Fibroblast of lung (primary cell): Measurements from ENCODE around the gene MCTP1.

ENCODE experiments used
- EZH2 ChIP-seq: IDR thresholded peaks from 2 replicates; pipeline ENCODE4 v1.5.1; 2012; ENCODE audit warnings: low read length, control low read depth, mild to moderate bottlenecking; ENCODE audit errors: missing control alignments
- TF ChIP-seq, protein P1 (sequence below), 2 donors: IDR thresholded peaks in 1 of 2; conservative IDR thresholded peaks in 1 of 2; 1 replicate in 1 of 2; 2 replicates in 1 of 2; pipeline ENCODE4 v1.5.1; 2011 to 2012; ENCODE audit warnings: low read length in 2 of 2, control low read depth in 1 of 2, inconsistent platforms in 1 of 2, low read depth in 1 of 2, mild to moderate bottlenecking in 1 of 2

DNA sequence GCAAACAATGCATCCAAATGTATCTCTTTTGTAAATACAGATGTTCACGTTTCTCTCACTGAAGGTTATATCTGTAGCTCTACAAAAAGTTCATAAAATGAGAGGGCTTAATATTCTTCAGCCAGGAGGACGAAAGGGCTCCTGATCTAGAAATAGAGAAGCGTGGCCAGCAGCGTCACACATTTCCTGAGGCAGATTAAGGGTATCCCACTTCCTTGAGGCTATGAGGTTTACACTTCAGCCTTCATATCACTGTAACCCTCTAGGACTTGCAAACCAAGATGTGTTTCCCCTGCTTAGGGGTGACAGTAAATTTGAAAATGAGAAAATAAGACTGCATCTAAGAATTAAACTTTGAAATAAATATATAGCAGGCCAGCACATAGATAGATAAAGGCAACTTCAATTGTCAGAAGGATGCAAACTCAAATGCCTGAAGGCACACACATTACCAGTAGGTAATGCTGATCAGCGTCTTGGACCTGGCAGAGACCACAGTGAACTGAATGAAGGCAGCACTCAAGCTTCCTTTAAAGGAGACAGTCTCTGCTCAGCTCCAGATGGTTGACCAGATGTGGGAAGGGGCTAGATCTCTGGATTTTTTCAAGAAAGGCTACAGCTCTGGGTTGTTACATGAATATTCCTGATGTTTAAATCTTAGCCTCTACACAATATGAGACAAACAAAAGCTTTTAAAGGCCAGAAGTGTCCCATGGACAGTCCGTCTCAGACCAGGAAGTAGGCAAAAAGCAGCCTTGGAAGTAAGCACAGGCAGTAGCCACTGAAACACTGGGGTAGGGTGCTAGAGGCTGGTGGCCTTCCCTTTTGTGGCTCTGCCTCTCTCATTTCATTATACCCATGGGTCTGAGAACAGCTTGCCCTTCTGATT is 197.7 kb downstream of the MCTP1 start:
- TF ChIP-seq, protein P1, sequence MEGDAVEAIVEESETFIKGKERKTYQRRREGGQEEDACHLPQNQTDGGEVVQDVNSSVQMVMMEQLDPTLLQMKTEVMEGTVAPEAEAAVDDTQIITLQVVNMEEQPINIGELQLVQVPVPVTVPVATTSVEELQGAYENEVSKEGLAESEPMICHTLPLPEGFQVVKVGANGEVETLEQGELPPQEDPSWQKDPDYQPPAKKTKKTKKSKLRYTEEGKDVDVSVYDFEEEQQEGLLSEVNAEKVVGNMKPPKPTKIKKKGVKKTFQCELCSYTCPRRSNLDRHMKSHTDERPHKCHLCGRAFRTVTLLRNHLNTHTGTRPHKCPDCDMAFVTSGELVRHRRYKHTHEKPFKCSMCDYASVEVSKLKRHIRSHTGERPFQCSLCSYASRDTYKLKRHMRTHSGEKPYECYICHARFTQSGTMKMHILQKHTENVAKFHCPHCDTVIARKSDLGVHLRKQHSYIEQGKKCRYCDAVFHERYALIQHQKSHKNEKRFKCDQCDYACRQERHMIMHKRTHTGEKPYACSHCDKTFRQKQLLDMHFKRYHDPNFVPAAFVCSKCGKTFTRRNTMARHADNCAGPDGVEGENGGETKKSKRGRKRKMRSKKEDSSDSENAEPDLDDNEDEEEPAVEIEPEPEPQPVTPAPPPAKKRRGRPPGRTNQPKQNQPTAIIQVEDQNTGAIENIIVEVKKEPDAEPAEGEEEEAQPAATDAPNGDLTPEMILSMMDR (conservative IDR thresholded peaks at IDR 0.05 in 1 of 2, IDR thresholded peaks at IDR 0.05 in 1 of 2; ENCODE audit: low read depth in 1 of 2, low read length in 2 of 2) = no peak
- no peak for TF ChIP-seq EZH2
